Stimulated activated CD4-positive, alpha-beta T cell treated with anti-CD3 and anti-CD28 coated beads, TNF-alpha, amount 100 ng/mL, for 4 hours (primary cell): ENCODE measurements around the gene EPHA8.

Experiments used
- DNase-seq, 3 experiments: peaks; one replicate each; pipeline ENCODE4 v3.0.0-alpha.2; 2020; ENCODE audit warnings: low read depth in 3 of 3

Gene EPHA8

DNA sequence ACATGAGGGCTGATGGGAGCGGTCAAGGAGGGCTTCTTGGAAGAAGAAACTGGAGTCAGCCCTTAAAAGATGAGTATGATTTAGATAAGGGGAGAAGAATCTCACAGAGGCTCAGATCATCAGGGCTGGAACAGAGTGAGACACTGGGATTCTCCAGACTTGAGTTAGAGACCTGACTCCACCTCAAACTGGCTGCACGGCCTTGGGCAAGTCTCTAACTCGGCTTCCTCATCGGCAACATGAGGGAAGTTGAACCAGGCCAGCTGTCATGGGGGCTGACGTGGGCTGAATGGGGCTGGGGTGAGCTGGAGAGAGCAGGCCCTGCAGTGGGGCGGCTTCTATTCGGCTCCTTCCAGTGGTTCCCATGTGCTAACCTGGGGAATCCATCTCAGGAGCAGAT is 82.6 kb downstream of the EPHA8 start:
- no peak for DNase-seq

DNA sequence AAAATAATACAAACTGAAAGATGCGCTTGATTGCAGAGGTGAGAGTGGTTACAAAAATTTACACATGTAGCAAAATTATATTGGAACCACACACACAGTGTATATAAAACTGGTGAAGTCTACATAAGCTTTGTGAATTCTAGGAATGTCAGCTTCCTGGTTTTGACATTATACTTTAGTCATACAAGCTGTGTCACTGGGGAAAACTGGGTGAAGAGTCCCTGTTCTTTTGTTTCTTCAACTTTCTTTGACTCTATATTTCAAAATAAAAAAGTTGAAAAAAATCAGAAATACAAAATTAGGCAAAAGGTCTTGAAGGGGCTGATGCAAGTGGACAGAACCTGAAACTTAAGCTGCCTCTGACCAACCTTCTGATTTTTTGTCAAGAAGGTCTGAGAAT is 83.1 kb downstream of the EPHA8 start:
- DNase-seq = no peak

DNA sequence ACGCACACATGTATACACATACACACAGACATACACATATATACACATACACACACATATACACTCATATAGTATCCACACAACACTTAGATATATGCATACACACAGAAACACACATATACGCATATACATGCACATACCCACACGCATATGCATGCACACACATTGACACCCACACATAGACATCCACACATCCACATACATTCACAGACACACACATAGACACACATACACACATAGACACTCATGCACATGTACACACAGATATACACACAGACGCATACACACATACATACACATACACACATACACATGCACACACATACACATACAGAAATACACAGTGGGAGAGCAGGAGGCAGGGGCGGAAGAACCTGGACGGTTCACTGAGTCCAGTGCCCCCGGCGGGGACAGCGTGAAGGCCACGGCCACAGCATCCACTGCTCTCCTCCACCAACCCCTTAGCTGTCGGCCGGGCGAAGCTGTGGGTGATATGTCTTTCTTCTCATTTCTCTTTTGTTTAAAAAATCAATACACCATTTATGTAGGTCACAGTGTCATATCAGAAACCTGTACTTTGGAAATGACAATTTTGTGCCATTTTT is 86.9 kb downstream of the EPHA8 start:
- no peak for DNase-seq

GRCh38 chr1:22651941-22652856 is 88.9 kb downstream of the EPHA8 start:
- DNase-seq = no peak

DNA sequence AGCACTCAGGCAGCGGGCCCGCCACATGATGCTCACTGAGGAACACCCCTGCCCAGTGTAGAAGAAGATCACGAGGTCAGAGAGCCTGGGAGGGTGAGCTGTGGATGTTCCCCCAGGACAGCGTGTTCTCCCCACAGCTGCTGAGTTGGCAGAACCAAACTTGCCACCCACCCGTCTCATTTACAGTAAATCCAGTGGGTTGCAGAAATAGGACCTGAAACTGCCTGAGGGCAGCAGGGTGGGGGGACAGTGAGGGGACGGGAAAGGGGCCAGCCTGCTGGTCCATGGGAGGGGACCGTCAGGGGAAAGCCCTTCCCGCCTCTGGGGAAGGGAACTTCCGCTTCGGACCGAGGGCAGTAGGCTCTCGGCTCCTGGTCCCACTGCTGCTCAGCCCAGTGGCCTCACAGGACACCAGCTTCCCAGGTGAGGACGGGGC is 89.6 kb downstream of the EPHA8 start, which contains the start of gene C1QB:
Gene C1QB (plus strand): TSS at position 356 of the 436 bp plus-strand sequence. CDS start 6,227 bp downstream, outside the sequence.
- no peak for DNase-seq
